ENCODE results near the gene TM4SF5.
A peak's percentile ranks its signal among the peaks of the same experiment; 100 is the strongest.

Gene TM4SF5

DNA sequence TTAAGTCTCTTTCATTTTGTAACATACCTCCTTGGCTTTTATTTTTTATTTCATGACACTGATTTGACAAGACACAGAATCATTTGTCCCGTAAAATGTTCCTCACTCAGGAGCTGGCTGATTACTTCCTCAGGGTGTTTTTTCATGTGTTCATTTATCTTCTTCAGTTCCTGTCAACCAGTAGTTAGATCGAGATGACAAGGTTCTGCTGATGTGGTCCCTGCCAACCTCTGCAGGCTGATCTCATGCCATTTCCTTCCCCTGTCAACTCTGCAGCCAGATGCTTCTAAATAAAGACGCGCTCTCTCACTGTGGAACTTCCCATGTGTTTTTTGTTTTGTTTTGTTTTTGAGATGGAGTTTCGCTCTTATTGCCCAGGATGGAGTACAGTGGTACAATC, 23.8 kb upstream of the TM4SF5 start:
- no peak for DNase-seq (ENCODE audit: low spot score)

DNA sequence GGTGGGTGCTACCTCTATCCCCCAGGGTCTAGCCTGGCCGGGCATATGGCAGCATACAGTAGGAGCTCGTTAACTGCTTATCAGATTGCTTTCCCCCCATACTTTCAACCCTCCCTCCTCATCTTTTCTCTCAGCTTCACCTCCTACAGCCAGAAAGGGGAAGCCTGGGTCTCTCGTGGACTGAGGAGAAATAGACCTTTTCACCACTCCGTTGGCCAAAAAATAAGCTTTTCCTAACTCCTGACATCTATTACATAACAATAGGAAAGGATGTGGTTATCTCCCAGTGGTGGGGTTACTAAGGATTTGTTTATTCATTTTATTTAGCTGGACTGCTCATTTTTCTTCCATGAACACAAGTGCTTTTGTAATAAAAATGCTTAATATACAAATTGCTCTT, 23.0 kb upstream of the TM4SF5 start:
- DNase-seq (ENCODE audit: low spot score): no peak

DNA sequence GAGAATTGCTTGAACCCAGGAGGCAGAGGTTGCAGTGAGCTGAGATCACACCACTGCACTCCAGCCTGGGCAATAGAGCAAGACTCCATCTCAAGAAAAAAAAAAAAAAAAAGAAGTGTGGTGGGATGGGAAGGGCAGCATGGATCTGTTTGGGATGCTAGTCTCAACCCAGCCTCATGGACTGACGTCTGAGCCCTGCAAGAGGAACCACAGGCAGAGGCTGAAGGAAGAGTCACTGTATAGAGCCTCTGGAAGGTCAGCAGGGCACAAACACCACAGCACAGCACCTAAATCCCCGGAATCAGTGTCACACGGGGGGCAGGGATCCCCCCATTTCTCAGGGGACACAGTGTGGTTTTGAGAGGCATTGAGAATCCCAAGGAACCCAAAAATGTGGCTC, 21.1 kb upstream of the TM4SF5 start:
- no peak for DNase-seq (ENCODE audit: low spot score)

DNA sequence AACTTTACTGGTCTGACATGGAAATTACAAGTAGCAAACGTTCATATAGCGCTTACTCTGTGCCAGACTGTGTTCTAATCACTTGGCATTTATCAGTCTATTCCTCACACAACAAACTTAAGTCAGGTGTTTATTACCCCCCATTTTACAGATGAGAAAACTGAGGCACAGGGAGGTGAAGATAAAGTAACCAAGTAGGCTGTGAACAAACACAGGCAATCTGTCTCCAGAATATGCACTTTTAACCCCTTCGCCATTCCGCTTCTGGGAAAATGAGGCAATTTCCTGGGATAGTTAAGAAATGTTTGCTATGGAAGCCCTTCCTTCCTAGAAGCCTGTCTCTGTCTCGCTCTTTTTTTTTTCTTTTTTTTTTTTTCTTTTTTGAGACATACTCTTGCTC, 19.8 kb upstream of the TM4SF5 start:
- DNase-seq (ENCODE audit: low spot score): no peak

DNA sequence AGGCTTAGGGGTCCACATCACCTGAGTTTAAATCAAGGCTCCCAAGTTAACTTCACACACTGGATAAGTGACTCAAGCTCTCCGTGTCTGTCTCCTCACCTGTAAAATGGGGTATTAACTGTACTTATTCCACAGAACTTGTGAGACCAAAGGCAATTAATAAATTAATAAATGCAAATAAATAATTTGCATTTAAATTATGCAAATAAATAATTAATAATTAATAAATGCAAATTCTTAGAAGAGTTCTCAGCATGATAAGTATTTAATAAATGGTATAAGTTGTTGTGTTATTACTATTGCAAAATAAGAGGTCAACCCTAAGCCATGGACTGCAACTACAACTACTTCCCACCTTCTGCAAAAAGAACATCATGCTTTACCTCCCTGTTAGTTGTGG, 18.3 kb upstream of the TM4SF5 start:
- DNase-seq (ENCODE audit: low spot score): no peak

DNA sequence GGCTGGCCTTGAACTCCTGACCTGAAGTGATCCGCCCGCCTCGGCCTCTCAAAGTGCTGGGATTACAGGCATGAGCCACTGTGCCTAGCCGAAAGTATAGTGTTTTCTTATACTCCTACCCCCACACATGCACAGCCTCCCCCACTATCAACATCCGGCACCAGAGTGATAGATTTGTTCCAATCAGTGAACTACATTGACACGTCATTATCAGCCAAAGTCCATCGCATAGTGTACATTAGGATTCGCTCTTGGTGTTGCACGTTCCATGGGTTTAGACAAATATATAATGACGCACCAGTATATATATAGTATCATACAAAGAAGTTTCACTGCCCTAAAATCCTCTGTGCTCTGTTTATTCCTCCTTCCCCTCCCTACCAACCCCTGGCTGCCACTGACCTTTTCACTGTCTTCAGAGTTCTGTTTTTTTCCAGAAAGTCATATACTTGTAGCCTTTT, 11.9 kb upstream of the TM4SF5 start:
- DNase-seq (ENCODE audit: low spot score): no peak

DNA sequence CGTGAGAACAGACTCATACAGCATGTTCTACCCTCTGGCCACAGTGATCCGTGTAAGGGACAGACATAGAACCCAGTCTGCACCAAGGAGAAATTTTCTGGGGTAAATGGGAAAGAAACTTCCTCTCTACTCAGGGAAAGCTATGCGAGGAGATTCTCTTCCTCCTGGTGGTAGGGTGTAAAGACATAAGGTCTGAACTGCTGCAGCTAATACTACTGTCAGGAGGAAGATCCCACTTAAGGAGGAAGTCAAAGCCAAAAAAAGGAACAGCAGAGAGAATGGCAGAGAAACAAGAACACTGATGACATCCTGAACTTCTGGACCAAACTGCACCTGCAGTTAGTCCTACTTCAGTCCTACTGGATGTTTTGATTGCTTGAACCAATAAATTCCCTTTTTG, 7.1 kb upstream of the TM4SF5 start:
- no peak for DNase-seq (ENCODE audit: low spot score)

DNA sequence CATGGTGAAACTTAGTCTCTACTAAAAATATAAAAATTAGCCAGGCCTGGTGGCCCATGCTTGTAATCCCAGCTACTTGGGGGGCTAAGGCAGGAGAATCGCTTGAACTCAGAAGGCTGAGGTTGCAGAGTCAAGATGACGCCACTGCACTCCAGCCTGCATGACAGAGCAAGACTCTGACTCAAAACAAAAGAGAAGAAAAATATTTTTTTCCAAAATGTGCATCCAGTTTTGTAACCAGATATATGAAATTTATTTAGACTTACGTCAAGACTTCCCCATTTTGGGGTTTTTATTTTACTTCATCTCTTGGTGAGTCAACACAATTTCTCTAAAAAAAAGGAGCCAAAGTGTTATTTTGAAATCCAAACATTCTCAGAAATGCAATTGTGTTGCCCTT, 5.5 kb upstream of the TM4SF5 start:
- no peak for DNase-seq (ENCODE audit: low spot score)

DNA sequence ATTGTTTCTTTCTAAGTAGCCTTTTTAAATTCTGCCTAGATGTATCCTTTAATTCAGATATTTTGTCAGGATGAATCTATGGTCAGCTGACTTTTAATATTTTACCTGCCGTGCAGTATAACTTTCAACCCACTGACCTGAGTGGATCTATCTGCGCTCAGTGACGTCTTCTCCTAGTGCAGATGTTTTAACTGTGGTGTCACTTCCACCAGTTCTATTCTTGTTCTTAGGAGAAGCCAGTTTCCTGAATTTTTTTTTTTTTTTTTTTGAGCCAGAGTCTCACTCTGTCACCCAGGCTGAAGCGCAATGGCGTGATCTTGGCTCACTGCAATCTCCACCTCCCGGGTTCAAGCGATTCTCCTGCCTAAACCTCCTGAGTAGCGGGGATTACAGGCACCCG, 5.0 kb upstream of the TM4SF5 start:
- no peak for DNase-seq (ENCODE audit: low spot score)

DNA sequence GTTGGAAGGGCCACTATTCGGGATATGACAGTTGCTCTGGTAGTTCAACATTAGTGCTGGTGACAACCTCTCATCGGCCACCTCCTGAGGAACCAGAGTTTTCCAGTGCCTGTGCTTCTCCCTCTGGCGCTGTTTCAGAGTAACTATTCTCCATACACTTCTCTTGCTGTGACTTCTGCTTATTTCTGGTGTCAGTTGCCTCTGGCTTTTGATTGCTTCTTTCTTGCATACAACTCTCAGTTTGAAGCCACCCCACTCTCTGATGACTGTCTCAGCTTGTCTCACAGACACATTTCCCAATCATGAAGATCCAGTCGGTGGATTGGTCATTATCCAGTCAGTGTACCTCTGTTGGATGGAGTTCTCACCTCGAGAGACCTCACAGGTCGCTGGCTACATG, 3.4 kb upstream of the TM4SF5 start:
- DNase-seq (ENCODE audit: low spot score): no peak

DNA sequence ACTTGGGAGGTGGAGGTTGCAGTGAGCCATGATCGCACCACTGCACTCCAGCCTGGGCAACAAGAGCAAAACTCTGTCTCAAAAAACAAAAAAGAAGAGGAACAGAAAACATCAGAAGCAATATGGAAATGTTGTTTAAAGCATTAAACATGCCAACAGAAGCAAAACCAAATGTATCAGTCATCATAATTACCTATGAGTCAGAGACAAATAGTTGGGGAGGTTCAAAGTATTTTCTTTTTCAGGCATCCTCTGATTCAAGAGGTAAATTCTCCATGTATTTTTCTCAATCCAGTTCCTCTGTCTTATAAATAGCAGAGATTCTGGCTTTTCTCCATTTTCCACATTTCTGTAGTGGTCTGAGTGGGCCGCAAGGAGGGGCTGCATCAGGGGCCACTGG, 2.1 kb upstream of the TM4SF5 start:
- DNase-seq (ENCODE audit: low spot score): no peak

DNA sequence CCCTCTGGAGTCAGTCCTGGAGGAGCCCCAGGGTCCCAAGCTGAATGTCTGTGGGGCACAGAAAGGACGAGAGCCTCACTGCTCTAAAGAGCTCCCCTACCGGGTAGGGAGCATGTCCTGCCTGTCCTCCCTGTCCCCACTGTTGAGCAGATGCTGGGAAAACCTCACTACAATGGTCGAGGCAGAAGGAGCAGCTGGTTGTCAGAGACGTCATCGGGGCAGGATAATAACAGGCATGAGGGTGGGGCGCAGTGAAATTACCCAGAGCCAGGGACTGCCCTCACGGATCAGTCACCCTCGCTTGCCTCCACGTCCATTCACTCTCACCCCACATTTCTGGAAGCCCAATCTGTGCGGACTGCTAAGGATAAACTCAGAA, 538 bp downstream of the TM4SF5 start:
- DNase-seq (ENCODE audit: low spot score): no peak

DNA sequence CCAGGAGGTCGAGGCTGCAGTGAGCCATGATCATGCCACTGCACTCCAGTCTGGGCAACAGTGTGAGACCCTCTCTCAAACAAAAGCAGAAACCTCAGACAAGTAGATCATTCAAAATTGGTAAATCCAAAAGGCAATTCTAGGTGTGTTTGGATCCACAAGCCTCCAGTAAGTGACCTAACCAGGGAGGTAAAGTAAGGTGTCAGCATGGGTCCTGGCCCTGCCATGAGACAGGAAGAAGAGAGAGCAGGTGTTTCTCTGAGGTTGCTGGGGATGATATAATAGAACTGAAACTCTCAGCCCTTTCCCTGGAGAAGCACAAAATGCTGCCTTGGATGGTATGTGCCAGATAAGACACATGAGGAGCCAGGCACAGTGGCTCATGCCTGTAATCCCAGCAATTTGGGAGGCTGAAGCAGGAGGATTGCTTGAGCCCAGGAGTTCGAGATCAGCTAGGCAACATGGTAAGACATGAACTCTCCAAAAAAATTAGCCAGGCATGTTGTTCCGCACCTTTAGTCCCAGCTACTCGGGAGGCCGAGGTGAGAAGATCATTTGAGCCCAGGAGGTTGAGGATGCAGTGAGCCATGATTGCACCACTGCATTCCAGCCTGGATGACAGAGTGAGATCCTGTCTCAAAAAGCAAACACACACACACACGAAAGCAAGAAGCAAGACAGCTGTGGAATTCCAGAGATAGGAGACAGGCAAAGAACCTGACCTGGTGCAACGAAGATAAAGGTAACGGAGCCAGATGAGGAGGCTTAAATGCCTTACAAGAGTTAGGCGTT, 6.5 kb downstream of the TM4SF5 start:
- no peak for DNase-seq (ENCODE audit: low spot score)

DNA sequence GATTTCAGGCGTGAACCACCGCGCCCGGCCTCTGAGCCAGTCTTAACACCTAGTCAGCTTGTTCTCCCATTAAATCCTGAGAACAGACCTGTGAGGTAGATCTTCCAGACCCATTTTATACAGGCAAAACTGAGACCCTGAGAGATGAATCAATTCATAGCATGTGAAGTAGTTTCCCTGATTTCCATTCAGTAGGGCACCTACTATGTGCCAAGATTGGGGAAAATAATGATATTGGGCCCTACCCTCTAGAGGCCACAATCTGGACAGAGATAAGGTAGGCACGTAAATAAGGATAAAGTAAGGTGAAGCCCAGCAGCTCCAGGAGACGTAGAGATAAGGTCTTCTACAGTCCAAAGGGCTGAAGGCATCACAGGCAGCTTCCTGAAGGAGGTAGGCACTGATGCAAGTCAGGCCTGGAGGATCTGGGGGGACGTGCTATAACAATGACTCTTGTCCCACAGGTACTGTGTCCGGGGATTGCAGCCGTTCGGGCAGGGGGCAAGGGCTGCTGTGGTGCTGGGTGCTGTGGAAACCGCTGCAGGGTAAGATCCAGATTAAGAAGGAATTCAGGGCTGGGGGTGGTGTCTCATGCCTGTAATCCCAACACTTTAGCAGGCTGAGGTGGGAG, 8.8 kb downstream of the TM4SF5 start:
- no peak for DNase-seq (ENCODE audit: low spot score)

DNA sequence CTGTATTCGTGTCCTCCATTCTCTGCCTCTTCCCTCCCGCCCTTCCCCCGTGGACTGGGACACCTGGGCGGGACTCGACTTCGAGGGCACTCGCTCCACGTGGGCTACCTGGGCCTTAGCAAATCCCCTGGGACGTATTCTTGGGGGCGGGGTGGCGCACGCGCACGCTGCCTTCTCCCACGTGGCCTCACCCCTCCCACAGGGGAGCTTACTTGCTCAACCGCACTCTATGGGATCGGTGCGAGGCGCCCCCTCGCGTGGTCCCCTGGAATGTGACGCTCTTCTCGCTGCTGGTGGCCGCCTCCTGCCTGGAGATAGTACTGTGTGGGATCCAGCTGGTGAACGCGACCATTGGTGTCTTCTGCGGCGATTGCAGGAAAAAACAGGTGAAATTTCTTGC, 11.0 kb downstream of the TM4SF5 start:
- DNase-seq (ENCODE audit: low spot score): no peak

DNA sequence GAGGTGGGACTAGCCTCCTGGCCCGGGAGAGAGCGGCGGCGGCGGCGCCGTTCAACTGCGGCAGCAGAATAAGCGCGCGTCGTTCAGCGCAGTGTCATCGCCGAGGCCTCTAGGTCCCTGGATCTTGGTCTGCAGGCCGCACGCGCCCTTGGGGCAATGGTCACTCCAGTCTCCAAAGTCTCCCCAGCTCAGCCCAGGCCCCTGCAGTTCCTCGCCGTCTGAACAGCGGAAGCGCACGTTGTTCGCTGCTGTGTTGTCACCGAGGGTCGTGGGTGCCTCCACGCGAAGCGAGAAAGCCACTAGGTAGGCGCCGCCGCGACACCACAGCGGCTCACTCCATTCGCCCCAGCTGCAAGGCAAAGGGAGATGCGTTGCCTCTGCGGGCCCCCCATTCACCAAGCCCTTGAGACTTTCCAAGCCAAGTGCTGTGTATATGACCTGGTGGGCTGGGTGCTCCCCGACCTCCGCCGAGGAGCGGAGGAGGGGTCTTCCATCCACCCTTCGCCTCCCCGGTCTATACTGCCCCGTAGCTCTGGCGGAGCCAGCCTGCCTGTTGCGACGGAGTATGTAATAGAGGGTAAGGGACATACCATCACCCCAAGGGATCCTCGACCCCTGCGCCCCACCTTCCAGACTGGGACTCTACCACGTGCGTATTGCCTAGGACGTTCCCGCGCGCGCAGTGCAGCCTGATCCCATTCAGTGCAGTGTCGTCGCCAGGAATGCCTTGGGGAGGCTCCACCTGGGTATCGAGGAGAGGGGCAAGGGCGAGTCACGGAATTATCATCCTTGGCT, 13.8 kb downstream of the TM4SF5 start:
- DNase-seq (ENCODE audit: low spot score): no peak

DNA sequence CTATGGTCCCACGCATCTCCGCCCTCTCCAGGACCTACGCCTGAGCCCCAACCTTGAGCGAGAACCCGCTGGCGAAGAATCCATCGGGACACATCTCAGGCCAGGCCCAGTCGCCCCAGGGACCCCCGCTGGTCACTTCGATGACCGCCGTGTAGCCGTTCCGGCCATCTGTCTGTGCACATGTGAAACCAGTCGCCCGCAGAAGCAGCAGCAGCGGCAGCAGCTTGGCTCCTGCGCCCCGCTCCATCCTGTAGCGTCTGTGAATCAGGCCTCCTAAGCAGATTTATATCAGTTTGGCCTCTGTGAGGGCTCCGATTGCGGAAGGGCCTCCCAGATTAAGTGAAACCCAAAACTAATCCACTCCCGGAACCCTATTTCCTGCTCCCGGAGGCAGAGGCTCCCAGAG, 14.4 kb downstream of the TM4SF5 start, which contains the start of gene VMO1:
VMO1 (minus strand) TSS at position 259 of the 406 bp plus-strand sequence; CDS start at position 247, 12 bp downstream.
- DNase-seq (ENCODE audit: low spot score): peak; percentile 69

DNA sequence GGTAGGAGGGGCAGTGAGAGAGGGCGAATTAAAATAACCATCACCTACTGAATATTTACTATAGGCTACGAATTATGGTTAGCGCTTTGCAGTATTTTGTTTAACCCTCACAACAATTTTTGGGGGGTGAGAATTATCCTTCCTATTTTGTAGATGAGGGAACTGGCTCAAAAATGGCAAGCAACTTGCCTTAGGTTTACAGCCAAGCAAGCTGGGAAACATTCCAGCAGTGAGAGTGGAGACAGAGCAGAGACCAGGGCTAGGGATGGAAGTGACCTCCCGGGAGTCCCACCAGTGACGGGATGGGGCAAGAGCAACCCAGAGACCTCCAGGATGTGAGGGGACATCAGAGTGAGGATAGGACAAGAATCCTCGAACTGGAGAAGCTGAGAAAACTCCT, 14.8 kb downstream of the TM4SF5 start:
- DNase-seq (ENCODE audit: low spot score): no peak

DNA sequence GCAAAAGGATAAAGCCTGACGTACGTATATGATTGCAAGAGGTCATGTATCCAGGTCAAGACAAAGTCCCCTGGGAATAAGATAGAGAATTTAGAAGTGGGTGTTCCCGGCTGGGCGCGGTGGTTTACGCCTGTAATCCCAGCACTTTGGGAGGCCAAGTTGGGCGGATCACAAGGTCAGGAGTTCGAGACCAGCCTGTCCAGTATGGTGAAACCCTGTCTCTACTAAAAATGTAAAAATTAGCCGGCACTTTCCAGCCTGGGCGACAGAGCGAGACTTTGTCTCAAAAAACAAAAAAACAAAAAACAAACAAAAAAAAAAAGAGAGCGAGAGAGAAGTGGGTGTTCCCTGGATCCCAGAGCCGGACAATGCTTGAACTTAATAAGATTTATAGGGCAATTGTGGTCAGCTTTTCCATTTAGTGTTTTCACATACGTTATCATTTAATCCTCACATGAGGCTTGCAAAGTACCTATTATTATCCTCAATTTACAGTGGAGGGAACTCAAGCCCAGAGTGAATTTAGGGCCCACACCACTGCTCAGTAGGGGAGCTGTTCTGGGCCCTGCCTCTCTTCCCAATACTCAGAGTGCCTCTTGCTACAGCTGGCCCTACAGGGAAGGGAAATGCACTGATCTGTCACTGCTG, 16.6 kb downstream of the TM4SF5 start:
- DNase-seq (ENCODE audit: low spot score): no peak

DNA sequence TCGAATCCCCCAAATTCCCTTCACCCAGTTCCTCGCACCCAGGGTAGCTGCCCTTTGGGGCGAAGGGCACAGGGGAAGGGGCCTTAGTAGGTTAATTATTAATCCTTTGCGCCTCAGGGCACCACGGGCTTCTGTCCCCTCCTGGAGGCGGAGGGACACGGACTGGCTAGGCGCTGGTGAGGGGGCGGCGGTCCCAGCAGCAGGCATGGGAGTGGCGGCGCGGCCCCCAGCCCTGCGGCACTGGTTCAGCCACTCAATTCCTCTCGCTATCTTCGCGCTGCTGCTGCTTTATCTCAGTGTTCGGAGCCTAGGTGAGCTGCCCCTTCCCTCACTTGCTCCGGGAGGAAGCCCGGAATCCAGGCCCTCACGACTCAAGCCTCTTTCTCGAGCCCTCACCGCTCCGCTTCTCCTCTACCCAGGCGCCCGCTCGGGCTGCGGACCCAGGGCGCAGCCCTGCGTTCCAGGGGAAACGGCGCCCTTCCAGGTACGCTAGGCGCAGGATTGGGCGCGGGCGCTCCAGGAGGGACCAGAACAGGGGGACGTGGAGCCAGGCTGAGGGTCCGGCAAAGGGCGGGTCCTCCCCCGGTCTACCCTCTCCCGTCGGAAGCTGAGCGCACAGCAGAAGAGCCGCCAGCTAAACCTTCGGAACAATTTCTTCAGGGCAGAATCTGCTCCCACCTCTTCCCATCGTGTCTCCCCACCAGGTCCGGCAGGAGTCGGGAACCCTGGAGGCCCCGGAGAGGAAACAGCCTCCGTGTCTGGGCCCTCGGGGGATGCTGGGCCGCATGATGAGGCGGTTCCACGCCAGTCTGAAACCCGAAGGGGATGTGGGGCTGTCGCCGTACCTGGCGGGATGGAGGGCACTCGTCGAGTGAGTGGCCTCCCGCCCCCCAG, 17.4 kb downstream of the TM4SF5 start, which contains the start of gene GLTPD2:
GLTPD2 (plus strand) TSS at position 158 of the 894 bp plus-strand sequence; CDS start at position 206, 48 bp downstream.
- DNase-seq (ENCODE audit: low spot score): peak; percentile 74

DNA sequence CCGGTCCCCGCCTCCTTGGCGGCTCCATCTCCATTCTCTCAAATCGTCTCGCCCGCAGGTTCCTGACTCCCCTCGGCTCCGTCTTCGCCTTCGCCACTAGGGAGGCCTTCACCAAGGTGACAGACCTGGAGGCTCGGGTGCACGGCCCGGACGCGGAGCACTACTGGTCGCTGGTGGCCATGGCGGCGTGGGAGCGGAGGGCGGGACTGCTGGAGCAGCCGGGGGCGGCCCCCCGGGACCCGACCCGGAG, 17.9 kb downstream of the TM4SF5 start:
- DNase-seq (ENCODE audit: low spot score): no peak
